ENCODE data around the gene TMEM273. TPM values are rescaled to one million over a fixed set of nuclear protein-coding genes. Genes with fewer than 3 reads are reported as not detected.

TMEM273 gene
- total RNA-seq, 2 donors from 2014 or later, result 9.6 to 14.8 TPM

DNA sequence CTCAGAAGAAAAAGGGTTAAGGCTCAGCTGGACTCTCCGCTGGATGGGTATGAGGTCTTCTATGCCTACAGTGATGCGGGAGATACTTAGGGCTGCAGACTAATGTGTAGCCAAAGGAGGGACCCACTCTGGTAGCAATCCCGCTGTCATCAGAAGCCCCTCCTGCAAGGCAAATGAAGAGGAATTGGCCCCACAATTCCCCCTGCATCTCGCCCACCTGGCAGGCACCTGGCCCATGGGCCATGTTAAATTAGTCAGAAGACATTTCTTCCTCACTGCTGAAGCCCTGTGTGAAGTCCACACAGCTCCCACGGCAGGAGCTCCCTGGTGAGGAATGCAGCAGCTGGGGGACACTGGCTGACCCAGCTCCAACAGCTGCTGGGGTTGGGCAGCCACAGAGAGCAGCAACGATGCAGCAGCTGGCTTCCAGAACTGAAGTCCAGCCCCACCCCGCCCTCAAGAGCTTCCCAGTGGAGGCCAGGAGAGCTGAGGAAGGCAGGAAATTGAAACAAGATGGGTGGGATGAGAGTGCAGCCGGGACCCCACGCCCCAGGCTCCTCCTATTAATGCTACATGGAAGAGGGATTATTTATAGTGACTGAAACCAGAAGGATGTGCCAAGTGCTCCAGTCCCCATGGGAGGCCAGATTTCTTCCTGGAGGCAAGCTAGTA, 78.4 kb downstream of the TMEM273 start:
- no peaks in the 10 kb centered on the region for H3K27me3 ChIP-seq (replicated peaks; ENCODE audit: insufficient read depth)
- H3K4me1 ChIP-seq (ENCODE audit: control insufficient read depth in 1 of 2, low read depth in 2 of 2), result peaks cover 56 to 97% of the 10 kb centered on the region in 2 donors
- H3K27ac ChIP-seq, result peak overlapping the region; percentile 46 to 69
- H3K4me3 ChIP-seq, result peak overlapping the region; percentile 44
- DNase-seq (ENCODE audit: low spot score) (no peak), ATAC-seq (ENCODE audit: insufficient number of reproducible peaks, low FRiP score, low read depth) (no peak)
- H3K9me3 ChIP-seq, result no peaks in the 10 kb centered on the region
- H3K36me3 ChIP-seq, result no peaks in the 10 kb centered on the region
- TF ChIP-seq, protein P1, sequence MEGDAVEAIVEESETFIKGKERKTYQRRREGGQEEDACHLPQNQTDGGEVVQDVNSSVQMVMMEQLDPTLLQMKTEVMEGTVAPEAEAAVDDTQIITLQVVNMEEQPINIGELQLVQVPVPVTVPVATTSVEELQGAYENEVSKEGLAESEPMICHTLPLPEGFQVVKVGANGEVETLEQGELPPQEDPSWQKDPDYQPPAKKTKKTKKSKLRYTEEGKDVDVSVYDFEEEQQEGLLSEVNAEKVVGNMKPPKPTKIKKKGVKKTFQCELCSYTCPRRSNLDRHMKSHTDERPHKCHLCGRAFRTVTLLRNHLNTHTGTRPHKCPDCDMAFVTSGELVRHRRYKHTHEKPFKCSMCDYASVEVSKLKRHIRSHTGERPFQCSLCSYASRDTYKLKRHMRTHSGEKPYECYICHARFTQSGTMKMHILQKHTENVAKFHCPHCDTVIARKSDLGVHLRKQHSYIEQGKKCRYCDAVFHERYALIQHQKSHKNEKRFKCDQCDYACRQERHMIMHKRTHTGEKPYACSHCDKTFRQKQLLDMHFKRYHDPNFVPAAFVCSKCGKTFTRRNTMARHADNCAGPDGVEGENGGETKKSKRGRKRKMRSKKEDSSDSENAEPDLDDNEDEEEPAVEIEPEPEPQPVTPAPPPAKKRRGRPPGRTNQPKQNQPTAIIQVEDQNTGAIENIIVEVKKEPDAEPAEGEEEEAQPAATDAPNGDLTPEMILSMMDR (IDR thresholded peaks at IDR 0.05), result no peak

DNA sequence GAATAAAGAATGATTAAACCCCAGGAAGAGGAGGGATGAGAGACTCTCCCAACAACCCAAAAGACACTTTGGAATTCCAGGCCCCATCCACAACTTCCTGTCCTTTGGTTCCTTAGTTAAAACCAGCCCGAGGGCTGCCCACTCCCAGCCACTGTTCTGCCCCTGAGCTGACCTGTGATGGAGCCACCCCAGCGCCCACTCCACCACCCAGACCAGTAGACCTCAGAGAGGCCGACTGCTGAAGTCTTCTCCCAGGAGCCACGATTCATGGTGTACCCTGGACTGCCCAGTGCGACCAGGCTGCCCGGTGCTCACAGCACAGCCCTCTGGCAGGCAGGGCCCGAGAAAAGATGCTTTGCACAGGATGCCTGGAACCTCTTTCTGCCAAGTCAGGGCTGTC, 79.5 kb downstream of the TMEM273 start:
- H3K27me3 ChIP-seq (replicated peaks; ENCODE audit: insufficient read depth), result no peaks in the 10 kb centered on the region
- no peaks in the 10 kb centered on the region for H3K9me3 ChIP-seq
- no peak overlapping the region for H3K4me3 ChIP-seq
- DNase-seq (ENCODE audit: low spot score) (no peak), ATAC-seq (ENCODE audit: insufficient number of reproducible peaks, low FRiP score, low read depth) (no peak)
- no peaks in the 10 kb centered on the region for H3K36me3 ChIP-seq
- H3K27ac ChIP-seq, result peak overlapping the region; percentile 46 to 69
- peaks cover 57 to 100% of the 10 kb centered on the region in 2 donors for H3K4me1 ChIP-seq (ENCODE audit: control insufficient read depth in 1 of 2, low read depth in 2 of 2)
- TF ChIP-seq, protein P1 (IDR thresholded peaks at IDR 0.05), result no peak

DNA sequence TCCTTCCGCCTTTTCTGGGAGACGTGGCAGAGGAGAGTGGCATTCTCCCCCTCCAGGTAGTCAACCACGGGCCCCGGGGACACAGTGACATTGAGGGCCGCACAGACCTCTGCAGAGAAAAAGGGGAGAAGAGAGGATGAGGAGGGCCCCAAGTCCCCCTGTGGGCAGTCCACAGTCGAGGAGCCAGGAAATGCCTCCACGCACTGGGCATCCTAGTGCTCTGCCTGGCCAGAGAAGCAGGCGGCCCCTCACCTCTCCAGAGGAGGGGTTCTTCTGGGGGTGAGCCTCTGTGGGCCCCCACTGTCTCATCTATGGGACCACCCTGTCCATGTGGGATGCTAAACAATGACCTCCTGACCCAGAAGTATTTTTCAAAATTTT, 80.3 kb downstream of the TMEM273 start:
- ATAC-seq (ENCODE audit: insufficient number of reproducible peaks, low FRiP score, low read depth), result no peak
- DNase-seq (ENCODE audit: low spot score), result no peak
- no peaks in the 10 kb centered on the region for H3K36me3 ChIP-seq
- H3K4me3 ChIP-seq, result no peak overlapping the region
- H3K27ac ChIP-seq, result peak overlapping the region; percentile 46 to 69
- TF ChIP-seq, protein P1 (IDR thresholded peaks at IDR 0.05), result no peak
- H3K27me3 ChIP-seq (replicated peaks; ENCODE audit: insufficient read depth), result no peaks in the 10 kb centered on the region
- H3K9me3 ChIP-seq, result no peaks in the 10 kb centered on the region
- peaks cover 52 to 92% of the 10 kb centered on the region in 2 donors for H3K4me1 ChIP-seq (ENCODE audit: control insufficient read depth in 1 of 2, low read depth in 2 of 2)

DNA sequence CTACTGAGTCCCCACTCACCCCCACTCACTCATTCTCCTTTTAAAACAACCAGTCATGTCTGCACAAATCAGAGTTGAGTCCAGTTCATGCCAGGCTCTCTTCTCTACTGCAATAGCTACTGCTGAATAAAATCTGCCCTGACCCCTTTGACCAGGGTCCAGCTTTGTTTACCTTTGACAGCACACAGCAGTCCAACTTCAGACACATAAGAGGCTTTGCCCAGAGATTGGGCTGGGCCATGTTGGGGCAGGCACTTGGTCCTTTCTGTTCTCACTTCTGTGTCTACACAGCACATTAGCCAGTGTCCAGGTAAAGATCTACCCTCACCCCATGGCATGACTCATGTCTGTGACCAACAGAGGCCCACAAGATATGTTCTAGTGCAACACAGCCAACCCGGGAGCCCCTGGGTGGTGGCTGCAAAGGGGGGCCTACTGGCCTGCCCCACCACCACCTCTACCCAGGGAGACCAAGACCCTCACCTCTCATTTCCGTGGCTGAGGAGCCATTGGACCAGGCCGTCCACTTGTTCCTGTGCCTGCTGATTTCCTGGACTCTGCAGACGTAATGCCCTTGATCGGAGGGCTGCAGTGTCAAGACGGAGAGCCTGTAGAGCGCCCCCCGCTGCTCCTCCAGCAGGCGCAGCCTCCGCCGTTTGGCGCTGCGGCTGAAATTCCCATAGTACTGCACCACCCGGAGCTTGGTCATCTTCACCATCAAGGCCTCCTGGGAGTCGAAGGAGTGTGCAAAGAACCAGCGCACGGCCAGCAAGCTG, 80.9 kb downstream of the TMEM273 start:
- peak overlapping the region; percentile 46 to 69 for H3K27ac ChIP-seq
- no peak for ATAC-seq (ENCODE audit: insufficient number of reproducible peaks, low FRiP score, low read depth)
- no peak for DNase-seq (ENCODE audit: low spot score)

DNA sequence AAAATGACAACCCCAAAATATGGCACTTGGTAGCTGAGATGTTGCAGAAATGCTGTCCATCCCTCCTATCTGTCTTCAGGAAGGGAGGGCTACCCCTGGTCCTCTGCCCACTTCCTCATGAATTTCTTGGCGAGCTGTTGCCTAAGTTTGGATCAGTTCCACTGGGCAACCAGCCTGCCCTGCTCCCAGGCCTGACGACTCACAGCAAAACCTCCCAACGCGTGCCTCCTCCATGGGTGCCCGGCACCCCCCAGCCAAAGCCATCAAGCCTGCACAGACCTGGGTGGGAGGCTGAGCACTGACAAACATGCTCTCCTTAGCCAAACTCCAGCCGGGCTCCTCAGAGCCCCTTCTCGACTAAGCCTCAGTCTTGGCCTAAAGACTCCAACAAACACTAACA, 81.7 kb downstream of the TMEM273 start:
- H3K27me3 ChIP-seq (replicated peaks; ENCODE audit: insufficient read depth), result no peaks in the 10 kb centered on the region
- H3K4me1 ChIP-seq (ENCODE audit: control insufficient read depth in 1 of 2, low read depth in 2 of 2), result peaks cover 41 to 78% of the 10 kb centered on the region in 2 donors
- ATAC-seq (ENCODE audit: insufficient number of reproducible peaks, low FRiP score, low read depth) (no peak), DNase-seq (ENCODE audit: low spot score) (no peak)
- H3K36me3 ChIP-seq, result no peaks in the 10 kb centered on the region
- H3K9me3 ChIP-seq, result no peaks in the 10 kb centered on the region
- H3K4me3 ChIP-seq, result no peak overlapping the region
- TF ChIP-seq, protein P1 (IDR thresholded peaks at IDR 0.05), result no peak
- H3K27ac ChIP-seq, result peak overlapping the region; percentile 69 to 83

More for the DNA sequence above, 80.9 kb downstream of the TMEM273 start:
- Histone ChIP-seq H3K9me3 (no peaks in the 10 kb centered on the region), H3K4me1 (ENCODE audit: control insufficient read depth in 1 of 2, low read depth in 2 of 2) (peaks cover 49 to 87% of the 10 kb centered on the region in 2 donors), H3K27me3 (replicated peaks; ENCODE audit: insufficient read depth) (no peaks in the 10 kb centered on the region), H3K36me3 (no peaks in the 10 kb centered on the region), H3K4me3 (no peak overlapping the region)
- TF ChIP-seq, protein P1 (IDR thresholded peaks at IDR 0.05), result no peak

All from thoracic aorta (tissue), 2 donors.